Measurements from ENCODE around the gene HOXC6. TPM values are rescaled to one million over a fixed set of nuclear protein-coding genes. Genes with fewer than 3 reads are reported as not detected.

Gene HOXC6
- polyA plus RNA-seq, 1 donor = 13.6 TPM

- Histone ChIP-seq H3K27ac (ENCODE audit: low read length) (no peak overlapping the region), H3K36me3 (ENCODE audit: control insufficient read depth, insufficient read depth, low read length) (no peaks in the 10 kb centered on the region), H3K4me1 (ENCODE audit: control insufficient read depth, insufficient read depth, low read length) (peaks cover 39% of the 10 kb centered on the region), H3K27me3 (ENCODE audit: control insufficient read depth, insufficient read depth, low read length) (peaks cover 95% of the 10 kb centered on the region), H3K4me3 (ENCODE audit: low read length) (no peak overlapping the region), H3K9me3 (ENCODE audit: control insufficient read depth, low read depth, low read length) (peaks cover 13% of the 10 kb centered on the region)
- DNase-seq = no peak
- no CpG with 5 or more reads among the region's 30 CpGs for WGBS (ENCODE audit: insufficient coverage, low lambda C conversion rate)
Measured at GRCh38 chr12:53983950-53984572, 44.2 kb upstream of the HOXC6 start.

- peak; percentile 90 to 92 for DNase-seq
- Histone ChIP-seq H3K4me1 (ENCODE audit: control insufficient read depth, insufficient read depth, low read length) (peaks cover 34% of the 10 kb centered on the region), H3K36me3 (ENCODE audit: control insufficient read depth, insufficient read depth, low read length) (no peaks in the 10 kb centered on the region), H3K4me3 (ENCODE audit: low read length) (peak within 1 kb of the TSS; percentile 26), H3K27me3 (ENCODE audit: control insufficient read depth, insufficient read depth, low read length) (peaks cover 96% of the 10 kb centered on the region), H3K27ac (ENCODE audit: low read length) (no peak within 1 kb of the TSS), H3K9me3 (ENCODE audit: control insufficient read depth, low read depth, low read length) (peaks cover 13% of the 10 kb centered on the region)
- no CpG with 5 or more reads among the region's 55 CpGs for WGBS (ENCODE audit: insufficient coverage, low lambda C conversion rate)
Measured at GRCh38 chr12:53984901-53985691, 43.1 kb upstream of the HOXC6 start, which contains the start of gene HOXC10. TSS of gene HOXC10 (plus strand) at chr12:53985146. CDS start at chr12:53985260, 114 bp downstream.

GRCh38 chr12:53985692-53985993, 42.6 kb upstream of the HOXC6 start:
- no peak overlapping the region for H3K27ac ChIP-seq (ENCODE audit: low read length)

GRCh38 chr12:53985994-53986685, 42.1 kb upstream of the HOXC6 start:
- H3K27ac ChIP-seq (ENCODE audit: low read length) = no peak overlapping the region
- H3K4me1 ChIP-seq (ENCODE audit: control insufficient read depth, insufficient read depth, low read length) = peaks cover 38% of the 10 kb centered on the region
- peak in 1 of 2 donors; percentile 68 for DNase-seq
- no peaks in the 10 kb centered on the region for H3K36me3 ChIP-seq (ENCODE audit: control insufficient read depth, insufficient read depth, low read length)
- 33% methylated on average over 1 of the region's 50 CpGs for WGBS (ENCODE audit: insufficient coverage, low lambda C conversion rate)
- no peak overlapping the region for H3K4me3 ChIP-seq (ENCODE audit: low read length)
- peaks cover 13% of the 10 kb centered on the region for H3K9me3 ChIP-seq (ENCODE audit: control insufficient read depth, low read depth, low read length)
- peaks cover 97% of the 10 kb centered on the region for H3K27me3 ChIP-seq (ENCODE audit: control insufficient read depth, insufficient read depth, low read length)

More at GRCh38 chr12:53985692-53985993, 42.6 kb upstream of the HOXC6 start:
- peaks cover 13% of the 10 kb centered on the region for H3K9me3 ChIP-seq (ENCODE audit: control insufficient read depth, low read depth, low read length)
- H3K36me3 ChIP-seq (ENCODE audit: control insufficient read depth, insufficient read depth, low read length) = no peaks in the 10 kb centered on the region
- H3K27me3 ChIP-seq (ENCODE audit: control insufficient read depth, insufficient read depth, low read length) = peaks cover 97% of the 10 kb centered on the region
- DNase-seq = no peak
- peaks cover 35% of the 10 kb centered on the region for H3K4me1 ChIP-seq (ENCODE audit: control insufficient read depth, insufficient read depth, low read length)
- no peak overlapping the region for H3K4me3 ChIP-seq (ENCODE audit: low read length)
- WGBS (ENCODE audit: insufficient coverage, low lambda C conversion rate) = no CpG with 5 or more reads among the region's 21 CpGs

GRCh38 chr12:53986686-53987483, 41.4 kb upstream of the HOXC6 start:
- Histone ChIP-seq H3K4me1 (ENCODE audit: control insufficient read depth, insufficient read depth, low read length) (peaks cover 38% of the 10 kb centered on the region), H3K9me3 (ENCODE audit: control insufficient read depth, low read depth, low read length) (peaks cover 13% of the 10 kb centered on the region), H3K27ac (ENCODE audit: low read length) (no peak overlapping the region), H3K36me3 (ENCODE audit: control insufficient read depth, insufficient read depth, low read length) (no peaks in the 10 kb centered on the region), H3K4me3 (ENCODE audit: low read length) (no peak overlapping the region), H3K27me3 (ENCODE audit: control insufficient read depth, insufficient read depth, low read length) (peaks cover 99% of the 10 kb centered on the region)
- WGBS (ENCODE audit: insufficient coverage, low lambda C conversion rate) = 20% methylated on average over 2 of the region's 21 CpGs
- DNase-seq = no peak

- Histone ChIP-seq H3K27ac (ENCODE audit: low read length) (no peak overlapping the region), H3K4me3 (ENCODE audit: low read length) (no peak overlapping the region), H3K9me3 (ENCODE audit: control insufficient read depth, low read depth, low read length) (peaks cover 13% of the 10 kb centered on the region), H3K4me1 (ENCODE audit: control insufficient read depth, insufficient read depth, low read length) (peaks cover 38% of the 10 kb centered on the region), H3K36me3 (ENCODE audit: control insufficient read depth, insufficient read depth, low read length) (no peaks in the 10 kb centered on the region), H3K27me3 (ENCODE audit: control insufficient read depth, insufficient read depth, low read length) (peaks cover 99% of the 10 kb centered on the region)
- WGBS (ENCODE audit: insufficient coverage, low lambda C conversion rate) = no CpG with 5 or more reads among the region's 4 CpGs
- no peak for DNase-seq
Measured at GRCh38 chr12:53987787-53988230, 40.4 kb upstream of the HOXC6 start.

- no peaks in the 10 kb centered on the region for H3K36me3 ChIP-seq (ENCODE audit: control insufficient read depth, insufficient read depth, low read length)
- H3K27me3 ChIP-seq (ENCODE audit: control insufficient read depth, insufficient read depth, low read length) = peaks cover 99% of the 10 kb centered on the region
- peak in 1 of 2 donors; percentile 59 for DNase-seq
- H3K4me3 ChIP-seq (ENCODE audit: low read length) = no peak overlapping the region
- H3K9me3 ChIP-seq (ENCODE audit: control insufficient read depth, low read depth, low read length) = peaks cover 13% of the 10 kb centered on the region
- peaks cover 38% of the 10 kb centered on the region for H3K4me1 ChIP-seq (ENCODE audit: control insufficient read depth, insufficient read depth, low read length)
- 0% methylated on average over 1 of the region's 5 CpGs for WGBS (ENCODE audit: insufficient coverage, low lambda C conversion rate)
- no peak overlapping the region for H3K27ac ChIP-seq (ENCODE audit: low read length)
Measured at GRCh38 chr12:53988541-53989226, 39.6 kb upstream of the HOXC6 start.

GRCh38 chr12:53989227-53990113, 38.8 kb upstream of the HOXC6 start:
- Histone ChIP-seq H3K9me3 (ENCODE audit: control insufficient read depth, low read depth, low read length) (peaks cover 18% of the 10 kb centered on the region), H3K36me3 (ENCODE audit: control insufficient read depth, insufficient read depth, low read length) (no peaks in the 10 kb centered on the region), H3K27me3 (ENCODE audit: control insufficient read depth, insufficient read depth, low read length) (peaks cover 99% of the 10 kb centered on the region), H3K4me1 (ENCODE audit: control insufficient read depth, insufficient read depth, low read length) (peaks cover 43% of the 10 kb centered on the region), H3K4me3 (ENCODE audit: low read length) (no peak overlapping the region), H3K27ac (ENCODE audit: low read length) (no peak overlapping the region)
- peak in 1 of 2 donors; percentile 55 for DNase-seq
- 8% methylated on average over 6 of the region's 28 CpGs for WGBS (ENCODE audit: insufficient coverage, low lambda C conversion rate)
